ENCODE results near the gene TPSB2.

TPSB2 gene

GRCh38 chr16:1260101-1260680, 30.2 kb upstream of the TPSB2 start:
- TF ChIP-seq KLF1 (tag by site-specific recombination; IDR thresholded peaks at IDR 0.05) (0 out of 2 replicates have a peak, but pooled peaks have one; percentile 12), ZNF521 (tag by site-specific recombination; IDR thresholded peaks at IDR 0.05) (no peak)
- no peak overlapping the region for H3K27ac ChIP-seq (ENCODE audit: extremely low read depth, low read depth, low read length)
- no peaks in the 10 kb centered on the region for H3K4me1 ChIP-seq (ENCODE audit: control insufficient read depth, insufficient read depth, low read length)
- CTCF ChIA-PET, result no interaction called here
- H3K36me3 ChIP-seq (ENCODE audit: control insufficient read depth in 2 of 2, insufficient read depth in 1 of 2, low read length in 2 of 2), result no peaks in the 10 kb centered on the region
- POLR2A ChIA-PET, result no interaction called here
- no peaks in the 10 kb centered on the region for H3K9me3 ChIP-seq (ENCODE audit: control insufficient read depth, insufficient read depth, low read depth, low read length)
- H3K4me3 ChIP-seq (ENCODE audit: low read depth, low read length), result no peak overlapping the region

DNA sequence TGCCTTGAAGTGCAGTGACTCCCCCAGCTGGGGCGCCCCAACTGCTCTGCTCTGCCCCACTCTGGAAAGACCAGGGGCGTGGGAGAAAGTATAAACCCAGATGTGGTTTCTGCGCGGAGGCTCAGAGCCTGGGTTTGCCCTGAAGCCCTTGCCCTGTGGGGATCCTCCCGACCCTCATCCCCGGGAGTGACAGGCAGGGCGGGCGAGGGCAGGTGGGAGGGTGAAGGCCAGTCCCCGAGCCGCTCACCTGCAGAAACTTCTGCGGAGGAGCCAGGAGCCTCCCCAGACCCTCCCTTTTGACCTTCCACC, 29.7 kb upstream of the TPSB2 start:
- Histone ChIP-seq H3K27ac (ENCODE audit: extremely low read depth, low read depth, low read length) (no peak overlapping the region), H3K36me3 (ENCODE audit: control insufficient read depth in 2 of 2, insufficient read depth in 1 of 2, low read length in 2 of 2) (no peaks in the 10 kb centered on the region), H3K4me1 (ENCODE audit: control insufficient read depth, insufficient read depth, low read length) (no peaks in the 10 kb centered on the region), H3K9me3 (ENCODE audit: control insufficient read depth, insufficient read depth, low read depth, low read length) (no peaks in the 10 kb centered on the region), H3K4me3 (ENCODE audit: low read depth, low read length) (no peak overlapping the region)
- CTCF ChIA-PET, result no interaction called here
- TF ChIP-seq GLIS2 (tag by site-specific recombination; IDR thresholded peaks at IDR 0.05) (no peak), KLF10 (tag by site-specific recombination; IDR thresholded peaks at IDR 0.05) (no peak), ZNF426 (tag by site-specific recombination; IDR thresholded peaks at IDR 0.05) (no peak), ZNF792 (tag by site-specific recombination; IDR thresholded peaks at IDR 0.05) (no peak), ZXDB (tag by site-specific recombination; IDR thresholded peaks at IDR 0.05) (no peak), KLF7 (tag by site-specific recombination; IDR thresholded peaks at IDR 0.05; ENCODE audit: borderline replicate concordance) (no peak), SP2 (tag by site-specific recombination; IDR thresholded peaks at IDR 0.05) (no peak), ZNF610 (tag by site-specific recombination; IDR thresholded peaks at IDR 0.05; ENCODE audit: borderline replicate concordance) (no peak), ZNF423 (tag by site-specific recombination; IDR thresholded peaks at IDR 0.05) (no peak), ZNF155 (tag by site-specific recombination; IDR thresholded peaks at IDR 0.05) (no peak), HOXD13 (CRISPR knock-in tag; IDR thresholded peaks at IDR 0.05; ENCODE audit: borderline replicate concordance) (no peak), IKZF3 (tag by site-specific recombination; IDR thresholded peaks at IDR 0.05) (no peak), ZNF394 (tag by site-specific recombination; IDR thresholded peaks at IDR 0.05; ENCODE audit: borderline replicate concordance) (no peak), BCL11B (tag by site-specific recombination; IDR thresholded peaks at IDR 0.05; ENCODE audit: low read depth) (no peak), ZSCAN16 (tag by site-specific recombination; IDR thresholded peaks at IDR 0.05) (no peak), ZNF311 (tag by site-specific recombination; IDR thresholded peaks at IDR 0.05; ENCODE audit: borderline replicate concordance) (no peak), ZNF354C (tag by site-specific recombination; IDR thresholded peaks at IDR 0.05; ENCODE audit: borderline replicate concordance, low read depth) (no peak)
- TF ChIP-seq, protein P1, sequence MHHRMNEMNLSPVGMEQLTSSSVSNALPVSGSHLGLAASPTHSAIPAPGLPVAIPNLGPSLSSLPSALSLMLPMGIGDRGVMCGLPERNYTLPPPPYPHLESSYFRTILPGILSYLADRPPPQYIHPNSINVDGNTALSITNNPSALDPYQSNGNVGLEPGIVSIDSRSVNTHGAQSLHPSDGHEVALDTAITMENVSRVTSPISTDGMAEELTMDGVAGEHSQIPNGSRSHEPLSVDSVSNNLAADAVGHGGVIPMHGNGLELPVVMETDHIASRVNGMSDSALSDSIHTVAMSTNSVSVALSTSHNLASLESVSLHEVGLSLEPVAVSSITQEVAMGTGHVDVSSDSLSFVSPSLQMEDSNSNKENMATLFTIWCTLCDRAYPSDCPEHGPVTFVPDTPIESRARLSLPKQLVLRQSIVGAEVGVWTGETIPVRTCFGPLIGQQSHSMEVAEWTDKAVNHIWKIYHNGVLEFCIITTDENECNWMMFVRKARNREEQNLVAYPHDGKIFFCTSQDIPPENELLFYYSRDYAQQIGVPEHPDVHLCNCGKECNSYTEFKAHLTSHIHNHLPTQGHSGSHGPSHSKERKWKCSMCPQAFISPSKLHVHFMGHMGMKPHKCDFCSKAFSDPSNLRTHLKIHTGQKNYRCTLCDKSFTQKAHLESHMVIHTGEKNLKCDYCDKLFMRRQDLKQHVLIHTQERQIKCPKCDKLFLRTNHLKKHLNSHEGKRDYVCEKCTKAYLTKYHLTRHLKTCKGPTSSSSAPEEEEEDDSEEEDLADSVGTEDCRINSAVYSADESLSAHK (tag by site-specific recombination; IDR thresholded peaks at IDR 0.05), result no peak
- TF ChIP-seq, protein P2, sequence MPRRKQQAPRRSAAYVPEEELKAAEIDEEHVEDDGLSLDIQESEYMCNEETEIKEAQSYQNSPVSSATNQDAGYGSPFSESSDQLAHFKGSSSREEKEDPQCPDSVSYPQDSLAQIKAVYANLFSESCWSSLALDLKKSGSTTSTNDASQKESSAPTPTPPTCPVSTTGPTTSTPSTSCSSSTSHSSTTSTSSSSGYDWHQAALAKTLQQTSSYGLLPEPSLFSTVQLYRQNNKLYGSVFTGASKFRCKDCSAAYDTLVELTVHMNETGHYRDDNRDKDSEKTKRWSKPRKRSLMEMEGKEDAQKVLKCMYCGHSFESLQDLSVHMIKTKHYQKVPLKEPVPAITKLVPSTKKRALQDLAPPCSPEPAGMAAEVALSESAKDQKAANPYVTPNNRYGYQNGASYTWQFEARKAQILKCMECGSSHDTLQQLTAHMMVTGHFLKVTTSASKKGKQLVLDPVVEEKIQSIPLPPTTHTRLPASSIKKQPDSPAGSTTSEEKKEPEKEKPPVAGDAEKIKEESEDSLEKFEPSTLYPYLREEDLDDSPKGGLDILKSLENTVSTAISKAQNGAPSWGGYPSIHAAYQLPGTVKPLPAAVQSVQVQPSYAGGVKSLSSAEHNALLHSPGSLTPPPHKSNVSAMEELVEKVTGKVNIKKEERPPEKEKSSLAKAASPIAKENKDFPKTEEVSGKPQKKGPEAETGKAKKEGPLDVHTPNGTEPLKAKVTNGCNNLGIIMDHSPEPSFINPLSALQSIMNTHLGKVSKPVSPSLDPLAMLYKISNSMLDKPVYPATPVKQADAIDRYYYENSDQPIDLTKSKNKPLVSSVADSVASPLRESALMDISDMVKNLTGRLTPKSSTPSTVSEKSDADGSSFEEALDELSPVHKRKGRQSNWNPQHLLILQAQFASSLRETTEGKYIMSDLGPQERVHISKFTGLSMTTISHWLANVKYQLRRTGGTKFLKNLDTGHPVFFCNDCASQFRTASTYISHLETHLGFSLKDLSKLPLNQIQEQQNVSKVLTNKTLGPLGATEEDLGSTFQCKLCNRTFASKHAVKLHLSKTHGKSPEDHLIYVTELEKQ (tag by site-specific recombination; IDR thresholded peaks at IDR 0.05; ENCODE audit: borderline replicate concordance), result no peak
- TF ChIP-seq, protein P3, sequence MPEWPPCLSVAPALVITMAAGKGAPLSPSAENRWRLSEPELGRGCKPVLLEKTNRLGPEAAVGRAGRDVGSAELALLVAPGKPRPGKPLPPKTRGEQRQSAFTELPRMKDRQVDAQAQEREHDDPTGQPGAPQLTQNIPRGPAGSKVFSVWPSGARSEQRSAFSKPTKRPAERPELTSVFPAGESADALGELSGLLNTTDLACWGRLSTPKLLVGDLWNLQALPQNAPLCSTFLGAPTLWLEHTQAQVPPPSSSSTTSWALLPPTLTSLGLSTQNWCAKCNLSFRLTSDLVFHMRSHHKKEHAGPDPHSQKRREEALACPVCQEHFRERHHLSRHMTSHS (tag by site-specific recombination; IDR thresholded peaks at IDR 0.05), result no peak
- POLR2A ChIA-PET, result interaction anchor here (0.6 kb wide), 1 partner anchor 153 kb away, joined by 9 read pairs; no protein-coding TSS in a partner anchor
